ENCODE measurements around the gene ADIPOR1.

Gene ADIPOR1

GRCh38 chr1:202972046-202972445 is 13.9 kb upstream of the ADIPOR1 start:
- DNase-seq (ENCODE audit: low read depth in 4 of 4, low spot score in 1 of 4) = no peak

GRCh38 chr1:202968895-202969295 is 10.8 kb upstream of the ADIPOR1 start:
- no peak for DNase-seq (ENCODE audit: low read depth in 4 of 4, low spot score in 1 of 4)

- no peak for DNase-seq (ENCODE audit: low read depth in 4 of 4, low spot score in 1 of 4)
Observed at GRCh38 chr1:202968351-202968750, 10.2 kb upstream of the ADIPOR1 start.

- no peak for DNase-seq (ENCODE audit: low read depth in 4 of 4, low spot score in 1 of 4)
Observed at GRCh38 chr1:202967684-202968281, 9.7 kb upstream of the ADIPOR1 start.

- DNase-seq (ENCODE audit: low read depth in 4 of 4, low spot score in 1 of 4) = no peak
Observed at GRCh38 chr1:202966006-202966898, 8.1 kb upstream of the ADIPOR1 start.

- DNase-seq (ENCODE audit: low read depth in 4 of 4, low spot score in 1 of 4) = no peak
Observed at GRCh38 chr1:202965422-202965821, 7.3 kb upstream of the ADIPOR1 start.

- no peak for DNase-seq (ENCODE audit: low read depth in 4 of 4, low spot score in 1 of 4)
Observed at GRCh38 chr1:202964791-202965410, 6.8 kb upstream of the ADIPOR1 start.

- DNase-seq (ENCODE audit: low read depth in 4 of 4, low spot score in 1 of 4) = no peak
Observed at GRCh38 chr1:202961220-202961880, 3.2 kb upstream of the ADIPOR1 start.

- no peak for DNase-seq (ENCODE audit: low read depth in 4 of 4, low spot score in 1 of 4)
Observed at GRCh38 chr1:202959276-202959620, 1.1 kb upstream of the ADIPOR1 start.

- DNase-seq (ENCODE audit: low read depth in 4 of 4, low spot score in 1 of 4) = no peak
Observed at GRCh38 chr1:202958544-202959275, 598 bp upstream of the ADIPOR1 start.

- DNase-seq (ENCODE audit: low read depth in 4 of 4, low spot score in 1 of 4) = no peak
Observed at GRCh38 chr1:202956969-202957368, 1.1 kb downstream of the ADIPOR1 start.

- no peak for DNase-seq (ENCODE audit: low read depth in 4 of 4, low spot score in 1 of 4)
Observed at GRCh38 chr1:202954057-202954745, 3.9 kb downstream of the ADIPOR1 start.

GRCh38 chr1:202953392-202953791 is 4.7 kb downstream of the ADIPOR1 start:
- DNase-seq (ENCODE audit: low read depth in 4 of 4, low spot score in 1 of 4) = no peak

- no peak for DNase-seq (ENCODE audit: low read depth in 4 of 4, low spot score in 1 of 4)
Observed at GRCh38 chr1:202952818-202953217, 5.3 kb downstream of the ADIPOR1 start.

- no peak for DNase-seq (ENCODE audit: low read depth in 4 of 4, low spot score in 1 of 4)
Observed at GRCh38 chr1:202952099-202952498, 6.0 kb downstream of the ADIPOR1 start.

GRCh38 chr1:202951437-202951836 is 6.7 kb downstream of the ADIPOR1 start:
- DNase-seq (ENCODE audit: low read depth in 4 of 4, low spot score in 1 of 4) = no peak

- DNase-seq (ENCODE audit: low read depth in 4 of 4, low spot score in 1 of 4) = no peak
Observed at GRCh38 chr1:202945483-202945882, 12.6 kb downstream of the ADIPOR1 start.

- DNase-seq (ENCODE audit: low read depth in 4 of 4, low spot score in 1 of 4) = no peak
Observed at GRCh38 chr1:202944438-202944921, 13.6 kb downstream of the ADIPOR1 start.

- DNase-seq (ENCODE audit: low read depth in 4 of 4, low spot score in 1 of 4) = no peak
Observed at GRCh38 chr1:202942426-202942825, 15.7 kb downstream of the ADIPOR1 start.

- no peak for DNase-seq (ENCODE audit: low read depth in 4 of 4, low spot score in 1 of 4)
Observed at GRCh38 chr1:202941372-202941771, 16.7 kb downstream of the ADIPOR1 start.
